GM18507 (cell line): ENCODE results near the gene NMRK1.

Experiments
- DNase-seq: peaks from one replicate; pipeline ENCODE4 v3.0.0; 2011; ENCODE audit warnings: low read depth; ENCODE audit not compliant: insufficient read length; ENCODE audit errors: extremely low spot score
- FAIRE-seq: peaks from 2 replicates; lab custom pipeline; 2011; peaks lifted over from hg19 to GRCh38; lab: Jason Lieb, UNC

Gene NMRK1

GRCh38 chr9:75087824-75088645 lies at the start of gene NMRK1, which contains the start of gene OSTF1:
NMRK1 (minus strand) TSS chr9:75088155; CDS start chr9:75083115, 5,040 bp downstream.
OSTF1 (plus strand) TSS chr9:75088514; CDS start chr9:75088693, 179 bp downstream.
- peak; percentile 87 for FAIRE-seq
- DNase-seq = peak; percentile 85

- FAIRE-seq = no peak
- DNase-seq = no peak
Observed at GRCh38 chr9:75134495-75134894, 46.5 kb upstream of the NMRK1 start.

- DNase-seq (no peak), FAIRE-seq (no peak)
Observed at GRCh38 chr9:75133396-75133795, 45.4 kb upstream of the NMRK1 start.

GRCh38 chr9:75132244-75132643 lies 44.3 kb upstream of the NMRK1 start:
- no peak for DNase-seq
- no peak for FAIRE-seq

- FAIRE-seq = no peak
- no peak for DNase-seq
Observed at GRCh38 chr9:75131700-75132099, 43.7 kb upstream of the NMRK1 start.

- FAIRE-seq (no peak), DNase-seq (no peak)
Observed at GRCh38 chr9:75130621-75131230, 42.8 kb upstream of the NMRK1 start.

GRCh38 chr9:75130172-75130571 lies 42.2 kb upstream of the NMRK1 start:
- FAIRE-seq (no peak), DNase-seq (no peak)

- FAIRE-seq = no peak
- DNase-seq = no peak
Observed at GRCh38 chr9:75128535-75128934, 40.6 kb upstream of the NMRK1 start.

GRCh38 chr9:75123696-75124095 lies 35.7 kb upstream of the NMRK1 start:
- no peak for DNase-seq
- no peak for FAIRE-seq

- no peak for FAIRE-seq
- DNase-seq = no peak
Observed at GRCh38 chr9:75121914-75122558, 34.1 kb upstream of the NMRK1 start.

- no peak for DNase-seq
Observed at GRCh38 chr9:75120686-75121085, 32.7 kb upstream of the NMRK1 start.

GRCh38 chr9:75117564-75117963 lies 29.6 kb upstream of the NMRK1 start:
- FAIRE-seq = no peak
- DNase-seq = no peak

More at GRCh38 chr9:75120686-75121085, 32.7 kb upstream of the NMRK1 start:
- no peak for FAIRE-seq

- FAIRE-seq = no peak
- DNase-seq = no peak
Observed at GRCh38 chr9:75116306-75116705, 28.4 kb upstream of the NMRK1 start.

- FAIRE-seq (no peak), DNase-seq (no peak)
Observed at GRCh38 chr9:75112789-75113188, 24.8 kb upstream of the NMRK1 start.

GRCh38 chr9:75111019-75111622 lies 23.2 kb upstream of the NMRK1 start:
- no peak for FAIRE-seq
- DNase-seq = no peak

GRCh38 chr9:75109210-75109839 lies 21.4 kb upstream of the NMRK1 start:
- DNase-seq = no peak
- no peak for FAIRE-seq

GRCh38 chr9:75108571-75108970 lies 20.6 kb upstream of the NMRK1 start:
- DNase-seq (no peak), FAIRE-seq (no peak)

GRCh38 chr9:75106857-75107256 lies 18.9 kb upstream of the NMRK1 start:
- FAIRE-seq (no peak), DNase-seq (no peak)

GRCh38 chr9:75105841-75106240 lies 17.9 kb upstream of the NMRK1 start:
- DNase-seq (no peak), FAIRE-seq (no peak)
